ENCODE data around the gene UBB.
A peak's percentile ranks its signal among the peaks of the same experiment; 100 is the strongest.

Gene UBB

DNA sequence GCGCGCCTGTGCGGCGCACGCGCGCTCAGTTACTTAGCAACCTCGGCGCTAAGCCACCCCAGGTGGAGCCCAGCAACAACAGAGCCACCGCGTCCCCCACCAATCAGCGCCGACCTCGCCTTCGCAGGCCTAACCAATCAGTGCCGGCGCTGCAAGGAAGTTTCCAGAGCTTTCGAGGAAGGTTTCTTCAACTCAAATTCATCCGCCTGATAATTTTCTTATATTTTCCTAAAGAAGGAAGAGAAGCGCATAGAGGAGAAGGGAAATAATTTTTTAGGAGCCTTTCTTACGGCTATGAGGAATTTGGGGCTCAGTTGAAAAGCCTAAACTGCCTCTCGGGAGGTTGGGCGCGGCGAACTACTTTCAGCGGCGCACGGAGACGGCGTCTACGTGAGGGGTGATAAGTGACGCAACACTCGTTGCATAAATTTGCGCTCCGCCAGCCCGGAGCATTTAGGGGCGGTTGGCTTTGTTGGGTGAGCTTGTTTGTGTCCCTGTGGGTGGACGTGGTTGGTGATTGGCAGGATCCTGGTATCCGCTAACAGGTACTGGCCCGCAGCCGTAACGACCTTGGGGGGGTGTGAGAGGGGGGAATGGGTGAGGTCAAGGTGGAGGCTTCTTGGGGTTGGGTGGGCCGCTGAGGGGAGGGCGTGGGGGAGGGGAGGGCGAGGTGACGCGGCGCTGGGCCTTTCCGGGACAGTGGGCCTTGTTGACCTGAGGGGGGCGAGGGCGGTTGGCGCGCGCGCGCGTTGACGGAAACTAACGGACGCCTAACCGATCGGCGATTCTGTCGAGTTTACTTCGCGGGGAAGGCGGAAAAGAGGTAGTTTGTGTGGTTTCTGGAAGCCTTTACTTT, at the start of gene UBB:
Gene UBB, plus strand, starts transcription at position 452 of the 856 bp plus-strand sequence. CDS start 817 bp downstream, outside the sequence.
- H3K4me3 ChIP-seq (ENCODE audit: low read depth, low read length), result peak within 1 kb of the TSS; percentile 100
- DNase-seq (ENCODE audit: low read depth), result peak; percentile 98
- TF ChIP-seq CTCF (IDR thresholded peaks at IDR 0.05; ENCODE audit: low read depth, low read length) (no peak), POLR2A (IDR thresholded peaks at IDR 0.05; ENCODE audit: extremely low read depth, insufficient read length) (peak; percentile 99), MYC (IDR thresholded peaks at IDR 0.05; ENCODE audit: low read depth, low read length) (peak; percentile 6; the same call in 1 of the 2 replicates), MAX (IDR thresholded peaks at IDR 0.05; ENCODE audit: low read depth, low read length) (no peak)

DNA sequence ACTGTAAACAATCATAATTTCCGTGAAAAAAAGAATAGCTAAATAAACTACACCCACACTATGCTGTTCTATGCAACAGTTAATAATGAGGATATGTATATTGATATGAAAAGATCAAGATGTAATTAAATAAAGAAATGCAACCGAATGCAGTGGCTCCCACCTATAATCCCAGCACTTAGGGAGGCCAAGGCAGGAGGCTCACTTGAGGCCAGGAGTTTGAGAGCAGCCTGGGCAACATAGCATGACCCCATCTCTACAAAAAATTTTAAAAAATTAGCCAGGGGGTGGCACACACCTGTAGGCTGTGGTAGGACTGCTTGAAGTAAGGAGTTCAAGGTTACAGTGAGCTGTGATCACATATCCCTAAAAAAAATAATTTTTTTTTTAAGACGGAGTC, 42.5 kb upstream of the UBB start:
- no peak for TF ChIP-seq MYC (IDR thresholded peaks at IDR 0.05; ENCODE audit: low read depth, low read length)
- TF ChIP-seq MAX (IDR thresholded peaks at IDR 0.05; ENCODE audit: low read depth, low read length), result no peak
- TF ChIP-seq POLR2A (IDR thresholded peaks at IDR 0.05; ENCODE audit: extremely low read depth, insufficient read length), result no peak
- no peak for TF ChIP-seq CTCF (IDR thresholded peaks at IDR 0.05; ENCODE audit: low read depth, low read length)
- no peak overlapping the region for H3K4me3 ChIP-seq (ENCODE audit: low read depth, low read length)
- no peak for DNase-seq (ENCODE audit: low read depth)

DNA sequence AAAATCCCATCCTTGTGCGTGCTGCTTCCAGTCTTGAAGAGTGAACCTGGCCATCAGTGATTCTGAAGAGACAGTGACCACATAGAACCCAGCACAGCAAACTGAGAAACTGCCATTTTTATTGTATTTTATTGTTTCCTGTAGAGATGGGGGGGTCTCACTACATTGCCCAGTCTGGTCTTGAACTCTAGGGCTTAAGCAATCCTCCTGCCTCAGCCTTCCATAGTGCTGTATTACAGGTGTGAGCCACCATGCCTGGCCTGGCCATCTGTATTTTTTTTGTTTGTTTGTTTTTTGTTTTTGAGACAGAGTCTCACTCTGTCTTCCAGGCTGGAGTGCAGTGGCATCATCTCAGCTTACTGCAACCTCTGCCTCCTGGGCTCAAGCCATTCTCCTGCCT, 41.5 kb upstream of the UBB start:
- TF ChIP-seq MAX (IDR thresholded peaks at IDR 0.05; ENCODE audit: low read depth, low read length) (no peak), MYC (IDR thresholded peaks at IDR 0.05; ENCODE audit: low read depth, low read length) (no peak), CTCF (IDR thresholded peaks at IDR 0.05; ENCODE audit: low read depth, low read length) (no peak), POLR2A (IDR thresholded peaks at IDR 0.05; ENCODE audit: extremely low read depth, insufficient read length) (no peak)
- DNase-seq (ENCODE audit: low read depth), result no peak
- no peak overlapping the region for H3K4me3 ChIP-seq (ENCODE audit: low read depth, low read length)

DNA sequence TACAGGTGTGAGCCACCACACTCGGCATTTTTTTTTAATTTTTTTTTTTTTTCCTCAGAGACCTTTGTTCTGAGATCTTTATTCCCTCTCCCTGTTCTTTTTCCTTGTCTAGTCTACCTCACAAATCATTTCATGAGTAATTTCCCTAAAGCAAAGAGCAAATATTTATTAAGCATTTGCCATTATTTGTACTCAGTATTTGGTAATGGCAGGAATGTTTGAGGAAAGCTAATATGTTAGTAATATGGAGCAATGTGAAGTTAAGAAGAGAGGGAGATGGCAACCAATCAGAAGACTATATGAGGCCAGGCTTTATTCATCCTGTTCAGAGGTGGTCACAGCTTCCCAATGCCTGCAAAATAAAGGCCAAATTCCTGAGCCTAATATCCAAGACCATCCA, 40.9 kb upstream of the UBB start:
- TF ChIP-seq MAX (IDR thresholded peaks at IDR 0.05; ENCODE audit: low read depth, low read length) (no peak), POLR2A (IDR thresholded peaks at IDR 0.05; ENCODE audit: extremely low read depth, insufficient read length) (no peak), CTCF (IDR thresholded peaks at IDR 0.05; ENCODE audit: low read depth, low read length) (no peak), MYC (IDR thresholded peaks at IDR 0.05; ENCODE audit: low read depth, low read length) (no peak)
- no peak for DNase-seq (ENCODE audit: low read depth)
- H3K4me3 ChIP-seq (ENCODE audit: low read depth, low read length), result no peak overlapping the region

DNA sequence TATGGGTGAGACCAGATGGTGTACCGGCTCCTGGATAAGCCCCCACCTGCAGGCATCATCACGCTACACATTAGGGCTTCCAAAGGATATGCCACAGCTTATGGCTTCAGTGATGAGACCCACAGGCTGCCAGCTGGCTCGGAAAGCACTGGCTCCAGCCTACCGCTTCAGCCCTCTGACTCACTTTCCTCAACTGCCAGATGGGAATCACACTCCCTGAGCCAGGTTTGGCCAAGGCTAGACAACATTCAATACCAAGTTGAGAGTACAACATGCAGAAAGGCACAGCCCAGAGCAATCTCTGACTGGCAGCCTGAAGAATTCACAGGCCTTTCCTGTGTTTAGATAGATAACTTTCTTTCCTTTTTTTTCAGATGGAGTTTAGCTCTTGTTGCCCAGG, 37.9 kb upstream of the UBB start:
- no peak for DNase-seq (ENCODE audit: low read depth)
- H3K4me3 ChIP-seq (ENCODE audit: low read depth, low read length), result no peak overlapping the region
- TF ChIP-seq MAX (IDR thresholded peaks at IDR 0.05; ENCODE audit: low read depth, low read length), result no peak
- TF ChIP-seq CTCF (IDR thresholded peaks at IDR 0.05; ENCODE audit: low read depth, low read length), result no peak
- TF ChIP-seq MYC (IDR thresholded peaks at IDR 0.05; ENCODE audit: low read depth, low read length), result no peak
- TF ChIP-seq POLR2A (IDR thresholded peaks at IDR 0.05; ENCODE audit: extremely low read depth, insufficient read length), result no peak
